NCI-H748 (cell line): ENCODE results near the gene DMBT1.

Source experiments
- DNase-seq: peaks from one replicate; lab custom pipeline; 2025; ENCODE audit not compliant: unreplicated experiment; lab: John Stamatoyannopoulos, UW

DMBT1 gene

GRCh38 chr10:122643931-122644534 lies 83.5 kb downstream of the DMBT1 start:
- DNase-seq, result no peak

DNA sequence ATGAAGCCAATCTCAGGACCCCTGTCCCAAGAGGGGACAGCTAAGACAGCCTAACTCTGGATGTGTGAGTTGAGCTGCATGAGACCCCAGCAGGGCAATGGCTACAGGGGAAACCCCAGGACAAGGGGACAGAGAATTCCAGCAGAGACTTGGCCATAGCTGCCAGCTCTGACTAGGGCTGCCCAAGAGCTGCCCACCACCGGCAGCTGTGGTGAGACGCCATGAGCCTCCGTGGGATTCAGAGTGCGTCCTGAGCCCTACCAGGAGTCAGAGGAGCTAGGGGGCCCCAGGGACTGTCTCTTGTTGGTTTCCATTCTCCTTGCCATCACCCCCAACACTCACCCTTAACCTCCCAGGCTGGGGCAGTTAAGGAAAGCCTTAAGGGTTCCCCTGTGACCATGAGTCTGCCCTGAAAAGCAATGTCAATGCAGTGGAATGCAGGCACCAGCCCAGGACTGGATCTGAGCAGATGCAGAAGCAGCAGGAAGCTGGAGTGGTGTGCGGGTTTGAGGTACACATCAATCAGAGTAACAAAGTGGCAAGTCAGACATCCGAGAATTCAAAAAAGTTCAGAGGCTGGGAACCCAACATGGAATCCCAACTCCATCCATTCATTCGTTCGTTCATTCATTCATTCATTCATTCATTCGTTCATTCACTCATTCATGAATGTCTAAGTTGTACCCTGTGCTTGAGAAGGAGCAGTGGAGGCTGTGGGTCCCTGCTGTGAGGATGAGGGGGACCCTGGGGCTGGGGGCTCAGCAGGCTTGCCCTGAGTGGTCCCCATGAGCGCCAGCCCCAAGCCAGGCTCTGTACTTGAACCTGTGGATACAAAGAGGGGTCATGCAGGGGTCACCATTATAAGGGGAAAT lies 86.2 kb downstream of the DMBT1 start:
- DNase-seq, result no peak

DNA sequence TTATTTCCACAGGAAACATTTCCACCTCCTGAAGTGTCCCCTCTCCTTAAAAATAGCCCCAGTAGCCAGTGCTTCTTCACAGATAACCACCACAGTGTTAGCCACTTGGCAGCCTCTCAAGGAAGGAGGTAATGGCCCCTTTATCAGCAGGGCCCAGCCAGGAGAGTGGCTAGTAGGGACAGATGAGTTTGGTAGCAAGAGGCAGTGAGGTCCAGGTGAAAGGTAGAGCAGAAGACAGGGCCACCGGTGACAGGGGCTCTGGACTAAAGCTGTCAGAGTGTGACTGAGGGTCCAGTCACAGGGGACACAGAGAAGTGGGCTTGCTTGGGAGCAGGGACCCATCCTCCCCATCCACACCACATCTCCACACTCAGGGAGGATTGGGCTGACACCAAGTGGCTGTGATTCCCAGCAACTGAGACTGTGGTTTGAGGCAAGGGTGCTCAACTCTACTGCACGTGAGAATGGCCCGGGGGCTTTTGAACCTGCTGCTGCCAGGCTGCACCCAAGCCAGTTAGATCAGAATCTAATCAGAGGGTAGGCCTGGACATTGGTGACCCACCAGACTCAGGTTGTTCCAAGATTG lies 86.9 kb downstream of the DMBT1 start:
- DNase-seq, result no peak

DNA sequence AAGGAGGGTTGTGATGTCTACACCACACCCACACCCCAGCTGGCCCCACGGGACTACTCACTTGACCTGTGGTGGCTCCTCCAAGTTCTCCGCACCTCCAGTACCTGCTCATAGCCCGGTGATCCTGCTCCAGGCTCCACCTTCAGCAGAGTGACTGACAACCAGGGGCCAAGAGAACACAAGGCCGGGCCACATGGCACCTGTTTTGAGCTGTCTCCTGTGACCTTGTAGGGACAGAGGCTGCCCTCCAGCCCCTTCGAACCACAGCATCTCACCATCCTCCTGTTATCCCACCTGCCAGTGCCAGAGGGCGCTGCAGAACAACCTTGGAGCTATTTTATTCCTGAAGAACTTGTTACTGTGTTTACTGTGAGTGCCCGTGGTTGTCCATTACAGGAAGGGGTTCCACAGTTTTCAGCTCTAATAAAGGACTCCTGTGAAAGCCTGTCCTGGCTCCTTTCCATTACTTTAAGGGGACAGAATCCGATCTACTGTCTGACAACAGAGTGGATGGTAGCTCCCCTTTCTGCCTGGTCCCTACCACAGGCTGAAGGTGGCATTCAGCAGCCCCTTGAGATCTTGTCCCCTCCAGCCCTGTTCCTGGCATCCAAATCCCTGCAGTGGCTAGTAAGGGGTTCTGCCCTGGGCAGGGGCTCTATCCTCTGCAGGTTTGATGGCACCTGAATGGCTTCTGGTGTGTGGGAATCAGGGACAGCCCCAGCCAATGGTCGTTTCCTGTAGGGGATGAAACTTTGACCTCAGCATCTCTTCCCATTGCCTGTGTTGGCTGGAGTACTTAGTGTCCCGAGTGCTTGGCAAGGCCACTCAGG lies 88.3 kb downstream of the DMBT1 start:
- DNase-seq, result peak; percentile 48

- DNase-seq, result no peak
Observed at GRCh38 chr10:122649903-122650302, 89.3 kb downstream of the DMBT1 start.

DNA sequence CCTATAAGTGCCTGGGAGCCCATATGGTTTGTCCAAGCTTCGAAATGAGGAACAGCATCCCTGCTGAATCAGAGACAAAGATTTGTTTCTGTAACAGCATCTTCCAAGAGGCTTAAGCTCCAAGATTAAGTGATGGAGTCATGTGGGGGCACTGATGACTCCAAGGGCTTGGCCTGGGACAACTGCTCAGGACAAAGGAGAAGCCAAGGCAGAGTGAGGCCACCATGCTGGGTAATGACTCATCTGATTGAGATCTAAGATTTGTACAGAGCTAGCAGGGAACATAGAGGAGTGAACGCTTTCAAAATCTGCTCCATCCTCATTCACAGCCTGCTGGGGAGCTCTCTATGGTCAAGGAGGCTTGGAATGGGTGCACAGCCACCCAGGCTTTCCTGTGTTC lies 89.8 kb downstream of the DMBT1 start:
- DNase-seq, result no peak

GRCh38 chr10:122655524-122656307 lies 95.2 kb downstream of the DMBT1 start:
- no peak for DNase-seq

DNA sequence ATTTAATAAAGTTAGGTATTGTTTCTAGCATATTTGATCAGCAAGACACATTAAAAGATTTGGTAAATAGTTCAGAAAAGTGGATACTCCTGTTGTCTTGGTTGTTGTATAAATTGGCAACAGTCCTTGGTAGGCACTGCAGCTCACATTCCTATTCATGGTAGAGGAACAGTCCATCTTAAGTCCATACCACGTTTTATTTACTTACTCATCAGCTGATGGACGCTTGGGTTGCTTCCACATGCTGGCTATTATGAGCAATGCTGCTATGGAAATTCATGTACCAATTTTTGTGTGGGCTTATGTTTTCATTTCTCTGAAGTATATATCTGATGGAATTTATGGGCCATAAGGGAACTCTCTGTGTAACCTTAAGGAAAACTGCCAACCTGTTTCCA lies 95.8 kb downstream of the DMBT1 start:
- no peak for DNase-seq

DNA sequence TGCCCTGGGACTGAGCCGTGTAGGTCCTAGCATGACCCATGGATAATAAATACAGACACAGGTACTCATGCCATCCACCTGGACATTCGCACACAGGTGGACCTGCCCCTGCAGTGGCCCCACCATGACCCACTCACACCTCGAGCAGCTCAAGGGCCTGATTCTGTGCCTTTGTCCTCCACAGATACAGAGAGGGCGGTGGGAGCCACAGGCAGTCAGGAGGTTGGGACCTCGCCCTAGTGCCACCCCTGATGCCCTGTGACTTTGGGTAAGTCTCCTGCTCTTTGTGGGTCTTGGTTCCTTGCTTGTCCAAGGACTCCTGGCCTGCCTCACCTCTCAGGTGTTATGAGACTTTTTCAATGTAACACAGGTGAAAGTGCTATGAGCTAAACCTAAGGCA lies 96.2 kb downstream of the DMBT1 start:
- no peak for DNase-seq

DNA sequence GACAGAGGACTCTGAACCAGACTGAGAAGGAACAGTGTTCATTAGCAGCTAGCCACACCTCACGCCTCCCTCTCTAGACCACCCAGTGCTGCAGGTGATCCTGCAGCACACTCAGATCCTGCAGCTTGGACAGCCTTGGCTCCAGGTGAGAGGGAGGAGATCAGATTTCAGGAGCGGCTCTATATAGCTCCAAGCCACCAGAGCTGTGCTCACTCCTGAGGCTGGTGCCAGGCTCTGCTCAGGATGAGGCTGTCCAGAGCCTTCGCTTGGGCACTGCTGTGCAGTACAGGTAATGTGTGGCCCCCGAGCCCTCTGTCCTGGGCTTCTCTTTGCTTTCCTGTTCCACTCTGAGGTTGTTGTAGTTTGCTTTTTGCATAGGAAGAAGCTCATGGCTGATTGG lies 96.7 kb downstream of the DMBT1 start:
- peak; percentile 2 for DNase-seq

DNA sequence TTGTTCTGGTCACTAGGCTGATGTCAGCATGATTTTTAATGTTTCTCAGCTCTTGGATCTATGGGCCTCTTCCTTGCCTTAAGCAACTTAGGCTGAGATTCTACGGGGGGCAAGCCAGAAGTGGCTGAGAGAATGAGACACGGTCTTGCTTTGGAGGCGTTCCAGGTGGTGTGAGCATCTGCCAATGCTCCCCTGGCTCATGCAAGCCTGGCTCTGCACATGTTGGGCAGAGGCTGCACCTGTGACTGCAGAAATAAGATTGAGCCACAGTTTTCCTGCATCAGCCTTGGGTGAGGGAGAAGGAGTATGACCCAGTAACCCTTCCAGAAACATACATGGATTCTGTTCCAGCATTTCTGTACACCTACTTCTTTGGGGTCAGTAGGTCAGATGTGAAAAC lies 97.2 kb downstream of the DMBT1 start:
- no peak for DNase-seq

- DNase-seq, result no peak
Observed at GRCh38 chr10:122658356-122659049, 97.9 kb downstream of the DMBT1 start.

GRCh38 chr10:122659126-122659525 lies 98.6 kb downstream of the DMBT1 start:
- DNase-seq, result no peak

DNA sequence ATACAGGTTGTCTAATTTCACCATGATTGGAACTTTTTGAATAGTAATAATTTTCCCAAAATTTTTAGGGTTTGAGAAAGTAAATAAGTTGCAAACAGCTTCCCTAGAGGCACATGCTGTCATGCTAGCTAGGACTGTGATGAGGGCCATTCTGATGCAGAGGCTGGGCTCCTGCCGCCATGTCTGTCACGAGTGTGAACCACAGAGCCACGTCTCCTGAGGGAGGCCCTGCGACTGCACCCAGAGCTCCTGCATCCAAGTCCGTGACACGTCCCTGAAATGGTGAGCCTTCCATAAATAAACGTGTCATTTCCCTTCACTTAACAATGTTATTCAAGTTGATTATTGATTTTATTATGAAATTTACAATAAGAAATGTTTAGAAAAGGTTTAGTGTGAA lies 99.1 kb downstream of the DMBT1 start:
- DNase-seq, result no peak

GRCh38 chr10:122660696-122661095 lies 100.1 kb downstream of the DMBT1 start:
- no peak for DNase-seq

- DNase-seq, result no peak
Observed at GRCh38 chr10:122662231-122662630, 101.7 kb downstream of the DMBT1 start.

GRCh38 chr10:122663516-122664130 lies 103.1 kb downstream of the DMBT1 start:
- no peak for DNase-seq

GRCh38 chr10:122664501-122664900 lies 103.9 kb downstream of the DMBT1 start:
- no peak for DNase-seq

DNA sequence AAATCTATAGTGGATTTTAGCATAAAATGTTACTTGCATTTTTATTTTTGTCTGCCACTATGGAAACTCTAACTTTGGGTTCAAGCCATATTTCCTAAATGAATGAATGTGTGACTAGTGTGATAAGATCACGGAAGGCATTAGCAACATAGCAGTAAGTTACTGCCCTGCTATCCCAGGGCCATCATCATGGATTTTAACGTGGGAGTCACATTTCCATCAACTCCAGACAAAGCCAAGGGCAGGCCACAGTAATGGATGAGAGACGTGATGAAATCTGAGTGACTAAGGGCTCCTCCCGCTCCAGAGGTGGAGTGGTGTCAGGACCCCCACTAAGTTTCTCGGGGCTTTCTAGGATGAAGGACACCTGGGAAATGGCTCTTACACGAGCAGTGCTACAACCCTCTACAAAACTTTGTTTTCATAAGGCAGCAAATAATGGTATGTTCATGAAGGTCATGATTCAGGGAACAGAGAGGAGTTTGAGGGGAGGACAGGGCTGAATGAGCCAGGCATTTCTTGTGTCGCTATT lies 104.8 kb downstream of the DMBT1 start:
- no peak for DNase-seq
